HepG2 (cell line): ENCODE data around the gene FAM50A. TPM values are rescaled to one million over a fixed set of nuclear protein-coding genes. Genes with fewer than 3 reads are reported as not detected.

Source experiments
- BHLHE40 ChIP-seq: IDR thresholded peaks from 2 replicates; pipeline ENCODE4 v1.6.1; 2011; ENCODE audit warnings: low read length, improper control_type of control experiment
- CHD2 ChIP-seq: IDR thresholded peaks from 2 replicates; pipeline ENCODE4 v1.6.1; 2011; ENCODE audit warnings: low read depth, low read length, improper control_type of control experiment
- ETS1 ChIP-seq: sonication (generic); formaldehyde crosslinking; IDR thresholded peaks from 2 replicates; pipeline ENCODE4 v1.4.0; 2020; ENCODE audit warnings: missing genetic modification reagents
- HINFP ChIP-seq: sonication (generic); formaldehyde crosslinking; IDR thresholded peaks from 2 replicates; pipeline ENCODE4 v1.4.0; 2020; ENCODE audit warnings: low read depth, mild to moderate bottlenecking, missing genetic modification reagents
- MXD3 ChIP-seq: IDR thresholded peaks from 2 replicates; pipeline ENCODE4 v1.6.1; 2016; ENCODE audit warnings: mild to moderate bottlenecking, missing biosample characterization, missing genetic modification reagents
- MYPOP ChIP-seq: sonication (generic); formaldehyde crosslinking; IDR thresholded peaks from 2 replicates; pipeline ENCODE4 v1.8.1; 2023; ENCODE audit warnings: mild to moderate bottlenecking, moderate library complexity, missing genetic modification reagents
- PAXIP1 ChIP-seq: sonication (generic); formaldehyde crosslinking; conservative IDR thresholded peaks from 2 replicates; pipeline ENCODE4 v1.4.0; 2020; ENCODE audit warnings: mild to moderate bottlenecking, missing genetic modification reagents, moderate library complexity
- POLR2AphosphoS5 ChIP-seq: IDR thresholded peaks from 2 replicates; pipeline ENCODE4 v1.6.1; 2012; ENCODE audit warnings: low read depth, low read length
- POLR2G ChIP-seq: fragments of 200-400 bp; formaldehyde crosslinking; IDR thresholded peaks from 2 replicates; pipeline ENCODE4 v1.6.1; 2018; ENCODE audit warnings: mild to moderate bottlenecking, low read depth, low read length, moderate library complexity
- RARG ChIP-seq: sonication (generic); formaldehyde crosslinking; IDR thresholded peaks from 2 replicates; pipeline ENCODE4 v1.4.0; 2020; ENCODE audit warnings: low read depth, mild to moderate bottlenecking, missing genetic modification reagents
- SIX4 ChIP-seq: sonication (generic); formaldehyde crosslinking; IDR thresholded peaks from 2 replicates; pipeline ENCODE4 v1.4.0; 2020; ENCODE audit warnings: missing genetic modification reagents
- TAF1 ChIP-seq: sonication (generic); formaldehyde crosslinking; IDR thresholded peaks from 2 replicates; pipeline ENCODE4 v1.4.0; 2020; ENCODE audit warnings: missing genetic modification reagents
- TFAP4 ChIP-seq: sonication (generic); IDR thresholded peaks from 2 replicates; pipeline ENCODE4 v1.6.1; 2016; ENCODE audit warnings: low read depth, borderline replicate concordance
- TFE3 ChIP-seq: IDR thresholded peaks from 2 replicates; pipeline ENCODE4 v1.6.1; 2016
- ZBTB38 ChIP-seq: sonication (generic); formaldehyde crosslinking; IDR thresholded peaks from 2 replicates; pipeline ENCODE4 v1.5.1; 2020; ENCODE audit warnings: mild to moderate bottlenecking, missing genetic modification reagents
- ZNF121 ChIP-seq: sonication (generic); formaldehyde crosslinking; IDR thresholded peaks from 2 replicates; pipeline ENCODE4 v1.5.0; 2020; ENCODE audit warnings: mild to moderate bottlenecking, missing genetic modification reagents
- ZNF780A ChIP-seq: sonication (generic); formaldehyde crosslinking; IDR thresholded peaks from 2 replicates; pipeline ENCODE4 v1.8.0; 2022; ENCODE audit warnings: mild to moderate bottlenecking, missing genetic modification reagents, moderate library complexity
- polyA plus RNA-seq, 8 experiments: library from polyadenylated mRNA; depleted of rRNA in 3 of 8; stranded (reverse) in 7 of 8; unstranded in 1 of 8; fragments of >200 nt; fragmentation: Illumina TruSeq in 4 of 8; extraction: Trizol in 4 of 8; gene quantifications; 2 replicates each; pipeline versions ENCODE4 v1.2.1 to v1.2.3, GENCODE V29; 2011 to 2016; ENCODE audit warnings: low read depth in 4 of 8, missing spikeins in 1 of 8, mixed read lengths in 1 of 8; ENCODE audit not compliant: insufficient read depth in 1 of 8
- total RNA-seq, 5 experiments: library from RNA; depleted of rRNA; stranded (reverse); fragments of >200 nt; fragmentation: Illumina TruSeq; extraction: Trizol; gene quantifications; 2 replicates each; pipeline ENCODE4 v1.2.3, GENCODE V29; 2016; ENCODE audit warnings: low read depth in 1 of 5

FAM50A gene
- total and polyA plus RNA-seq, 2 of the 13 experiments (the other 11 are each of a cell fraction or from before 2014, with no cell fraction given): 30.7 to 40.7 TPM

GRCh38 chrX:154428176-154429171 is 15.5 kb upstream of the FAM50A start, which contains the start of gene ATP6AP1 (continued):
- no peak for TF ChIP-seq MYPOP (CRISPR knock-in tag)
- TF ChIP-seq RARG (CRISPR knock-in tag): no peak
- peak; percentile 59; the same call in 1 of the 2 replicates for TF ChIP-seq ZBTB38
- peak; percentile 77; the same call in 1 of the 2 replicates for TF ChIP-seq TFE3
- no peak for TF ChIP-seq HINFP
- TF ChIP-seq ETS1 (CRISPR knock-in tag): no peak
- peak; percentile 62; the same call in 1 of the 2 replicates for TF ChIP-seq TFAP4
- peak; percentile 75 for TF ChIP-seq TAF1 (CRISPR knock-in tag)
- peak; percentile 35; the same call in 1 of the 2 replicates for TF ChIP-seq PAXIP1
- peak; percentile 47; the same call in 1 of the 2 replicates for TF ChIP-seq CHD2
- peak; percentile 62 for TF ChIP-seq POLR2AphosphoS5
- 0 out of 2 replicates have a peak, but pooled peaks have one; percentile 43 for TF ChIP-seq BHLHE40
- TF ChIP-seq MXD3 (CRISPR knock-in tag): no peak
- TF ChIP-seq SIX4 (CRISPR knock-in tag): 0 out of 2 replicates have a peak, but pooled peaks have one; percentile 17
- no peak for TF ChIP-seq ZNF780A (CRISPR knock-in tag)
- peak; percentile 50; the same call in 1 of the 2 replicates for TF ChIP-seq POLR2G
- TF ChIP-seq ZNF121: peak; percentile 91
